GM19452 (cell line): ENCODE measurements around the gene B3GNT5.
"Not testable (repeated sequence)": the region's sequence is repeated elsewhere in the genome, so short reads cannot be mapped to it uniquely, and the experiment has no call there.

ENCODE experiments used
- ATAC-seq: cut with Tn5 transposase; IDR thresholded peaks from one replicate; pipeline ENCODE4 v1.9.1; 2021; ENCODE audit not compliant: unreplicated experiment

The B3GNT5 gene

GRCh38 chr3:183230251-183230650, 22.8 kb upstream of the B3GNT5 start:
- ATAC-seq, result not testable (repeated sequence)

- no peak for ATAC-seq
Measured at GRCh38 chr3:183230826-183231225, 22.2 kb upstream of the B3GNT5 start.

GRCh38 chr3:183233966-183234365, 19.1 kb upstream of the B3GNT5 start:
- ATAC-seq, result no peak

GRCh38 chr3:183239046-183239445, 14.0 kb upstream of the B3GNT5 start:
- no peak for ATAC-seq

- no peak for ATAC-seq
Measured at GRCh38 chr3:183242431-183242830, 10.6 kb upstream of the B3GNT5 start.

GRCh38 chr3:183244219-183244618, 8.8 kb upstream of the B3GNT5 start:
- no peak for ATAC-seq

- ATAC-seq, result no peak
Measured at GRCh38 chr3:183244981-183245476, 8.0 kb upstream of the B3GNT5 start.

GRCh38 chr3:183247011-183247589, 6.0 kb upstream of the B3GNT5 start:
- ATAC-seq, result no peak

GRCh38 chr3:183249006-183249718, 3.9 kb upstream of the B3GNT5 start:
- no peak for ATAC-seq

- ATAC-seq, result no peak
Measured at GRCh38 chr3:183252118-183252782, 803 bp upstream of the B3GNT5 start.

GRCh38 chr3:183253528-183254486, 754 bp downstream of the B3GNT5 start:
- ATAC-seq, result no peak

- no peak for ATAC-seq
Measured at GRCh38 chr3:183254487-183255347, 1.7 kb downstream of the B3GNT5 start.

GRCh38 chr3:183255348-183255730, 2.3 kb downstream of the B3GNT5 start:
- ATAC-seq, result no peak

GRCh38 chr3:183259087-183259486, 6.0 kb downstream of the B3GNT5 start:
- no peak for ATAC-seq

- no peak for ATAC-seq
Measured at GRCh38 chr3:183259621-183260020, 6.6 kb downstream of the B3GNT5 start.

GRCh38 chr3:183260167-183260904, 7.3 kb downstream of the B3GNT5 start:
- ATAC-seq, result no peak

- ATAC-seq, result no peak
Measured at GRCh38 chr3:183261151-183261724, 8.2 kb downstream of the B3GNT5 start.

GRCh38 chr3:183262875-183263378, 9.9 kb downstream of the B3GNT5 start:
- no peak for ATAC-seq

GRCh38 chr3:183264268-183264667, 11.2 kb downstream of the B3GNT5 start:
- ATAC-seq, result no peak
